Adrenal gland (tissue), 12 donors: ENCODE results near the gene BRIP1. TPM values are rescaled to one million over a fixed set of nuclear protein-coding genes. Genes with fewer than 3 reads are reported as not detected.

Source experiments
- DNase-seq, 7 donors: peaks; one replicate each; pipeline ENCODE4 v3.0.0-alpha.2; 2019 to 2020
- H3K27ac ChIP-seq, 5 donors: fragments of 200-600 bp; sonication (generic) in 4 of 5; 1 replicate in 3 of 5; 2 replicates in 2 of 5; pipeline versions ENCODE4 v1.5.1 to v1.8.0; 2016 to 2020; ENCODE audit warnings: mild to moderate bottlenecking in 1 of 5
- H3K27me3 ChIP-seq: fragments of 200-600 bp; 2 replicates; pipeline ENCODE4 v1.8.0; 2021
- H3K36me3 ChIP-seq, 2 donors: fragments of 200-600 bp; replicated peaks in 1 of 2; 1 replicate in 1 of 2; 2 replicates in 1 of 2; pipeline versions ENCODE4 v1.5.1 to v1.8.0; 2018 to 2022
- H3K4me1 ChIP-seq, 2 donors: fragments of 200-600 bp; replicated peaks in 1 of 2; 1 replicate in 1 of 2; 2 replicates in 1 of 2; pipeline versions ENCODE4 v1.5.1 to v1.8.0; 2018 to 2021
- H3K4me3 ChIP-seq, 4 donors: fragments of 200-600 bp; sonication (generic) in 3 of 4; one replicate each; pipeline ENCODE4 v1.5.1; 2016 to 2018
- H3K9me3 ChIP-seq, 3 donors: fragments of 200-600 bp; sonication (generic) in 1 of 3; replicated peaks in 1 of 3; 1 replicate in 2 of 3; 2 replicates in 1 of 3; pipeline versions ENCODE4 v1.5.1 to v1.8.0; 2016 to 2021
- POLR2A ChIP-seq, 2 donors: fragments of 450-650 bp; IDR thresholded peaks; one replicate each; pipeline ENCODE4 v1.6.1; 2017; ENCODE audit warnings: antibody characterized with exemption in 2 of 2, mild to moderate bottlenecking in 2 of 2, moderate library complexity in 1 of 2
- WGBS, 4 donors: extraction: QIAGEN DNeasy Blood & Tissue Kit in 2 of 4; methylation state at CpG; one replicate each; pipeline versions ENCODE4 v1.1.5 to v1.1.7; 2013 to 2017; 5-methylcytosine and 5-hydroxymethylcytosine counted together
- intact Hi-C, 2 donors: fragments of 100-400 bp; cut with DNase I; formaldehyde crosslinking; loops; one replicate each; pipeline versions ENCODE4 v1.14.1 to v1.15.0; 2022 to 2023
- polyA plus RNA-seq, 3 donors: library from polyadenylated mRNA; stranded (reverse); fragments of 200-250 nt in 2 of 3; fragments of 350-450 nt in 1 of 3; fragmentation: Illumina TruSeq in 1 of 3; extraction: RNeasy Lipid Tissue Mini Kit (QIAGEN cat#74804) in 1 of 3; gene quantifications; one replicate each; pipeline ENCODE4 v1.2.3, GENCODE V29; 2013 to 2014
- total RNA-seq, 9 donors: library from RNA; depleted of rRNA in 4 of 9; stranded (reverse); fragments of >200 nt in 4 of 9; fragments of 120-200 nt in 1 of 9; fragmentation: NEBNext Ultra II Directional in 1 of 9; extraction: Animal tissue kit (Norgen Biotek cat#: 25700) in 1 of 9; gene quantifications; one replicate each; pipeline versions ENCODE4 v1.1.0 to v1.2.4, GENCODE V29; 2013 to 2023
- TF ChIP-seq, protein P1 (sequence below), 6 experiments: fragments of 450-650 bp in 4 of 6; fragments of 200-600 bp in 2 of 6; sonication (generic) in 1 of 6; IDR thresholded peaks; 1 replicate in 5 of 6; 2 replicates in 1 of 6; pipeline versions ENCODE4 v1.5.1 to v1.8.0; 2016 to 2021; ENCODE audit warnings: antibody characterized with exemption in 6 of 6, mild to moderate bottlenecking in 2 of 6, moderate library complexity in 1 of 6
- donor health status: healthy with polysubstance abuse.
- donor health status: Bipolar disorder and iron deficiency.
- donor health status: DM: yes; HTN: yes; CAD: no.
- donor health status: DM: no; HTN: no; CAD: no.
- donor health status: DM: no; HTN: no; CAD: no.
- donor health status: DM: yes; HTN: yes; CAD: no.

Gene BRIP1
- total and polyA plus RNA-seq, 12 donors, result 0.06 to 6.9 (median 0.46) TPM

- Histone ChIP-seq H3K27ac (no peak overlapping the region), H3K27me3 (no peaks in the 10 kb centered on the region), H3K4me1 (no peaks in the 10 kb centered on the region), H3K36me3 (no peaks in the 10 kb centered on the region), H3K4me3 (no peak overlapping the region), H3K9me3 (no peaks in the 10 kb centered on the region)
- no peak for DNase-seq
- intact Hi-C loops, result no loop called here
- no peak for TF ChIP-seq POLR2A (IDR thresholded peaks at IDR 0.05)
- TF ChIP-seq, protein P1, sequence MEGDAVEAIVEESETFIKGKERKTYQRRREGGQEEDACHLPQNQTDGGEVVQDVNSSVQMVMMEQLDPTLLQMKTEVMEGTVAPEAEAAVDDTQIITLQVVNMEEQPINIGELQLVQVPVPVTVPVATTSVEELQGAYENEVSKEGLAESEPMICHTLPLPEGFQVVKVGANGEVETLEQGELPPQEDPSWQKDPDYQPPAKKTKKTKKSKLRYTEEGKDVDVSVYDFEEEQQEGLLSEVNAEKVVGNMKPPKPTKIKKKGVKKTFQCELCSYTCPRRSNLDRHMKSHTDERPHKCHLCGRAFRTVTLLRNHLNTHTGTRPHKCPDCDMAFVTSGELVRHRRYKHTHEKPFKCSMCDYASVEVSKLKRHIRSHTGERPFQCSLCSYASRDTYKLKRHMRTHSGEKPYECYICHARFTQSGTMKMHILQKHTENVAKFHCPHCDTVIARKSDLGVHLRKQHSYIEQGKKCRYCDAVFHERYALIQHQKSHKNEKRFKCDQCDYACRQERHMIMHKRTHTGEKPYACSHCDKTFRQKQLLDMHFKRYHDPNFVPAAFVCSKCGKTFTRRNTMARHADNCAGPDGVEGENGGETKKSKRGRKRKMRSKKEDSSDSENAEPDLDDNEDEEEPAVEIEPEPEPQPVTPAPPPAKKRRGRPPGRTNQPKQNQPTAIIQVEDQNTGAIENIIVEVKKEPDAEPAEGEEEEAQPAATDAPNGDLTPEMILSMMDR (IDR thresholded peaks at IDR 0.05), result no peak
- 89 to 99% (median 97%) methylated on average over 2 of the region's 2 CpGs for WGBS, 4 donors
Observed at GRCh38 chr17:61726977-61727376, 136.4 kb downstream of the BRIP1 start.

DNA sequence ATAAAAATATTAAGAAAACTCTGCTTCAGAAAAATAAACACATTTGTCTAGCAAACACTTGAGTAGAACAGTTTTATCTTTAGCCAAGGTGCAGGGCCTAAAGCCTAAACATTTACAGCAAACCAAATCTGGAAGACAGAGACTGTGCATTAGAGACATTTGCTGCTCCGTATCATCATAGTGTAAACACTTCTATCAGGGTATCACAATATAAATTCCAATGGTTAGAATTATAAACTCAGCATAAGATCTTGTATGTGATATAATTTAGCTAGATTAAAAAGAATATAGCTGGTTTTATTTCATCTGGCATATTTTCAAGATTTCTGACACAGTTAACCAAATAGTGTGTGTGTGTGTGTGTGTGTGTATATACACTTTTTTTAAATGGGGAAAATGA is 138.6 kb downstream of the BRIP1 start:
- H3K4me1 ChIP-seq, result no peaks in the 10 kb centered on the region
- H3K9me3 ChIP-seq, result no peaks in the 10 kb centered on the region
- no peak overlapping the region for H3K27ac ChIP-seq
- TF ChIP-seq, protein P1 (IDR thresholded peaks at IDR 0.05), result no peak
- TF ChIP-seq POLR2A (IDR thresholded peaks at IDR 0.05), result no peak
- WGBS, 4 donors, result 95 to 100% (median 96%) methylated on average over 1 of the region's 1 CpG
- H3K4me3 ChIP-seq, result no peak overlapping the region
- DNase-seq, result no peak
- intact Hi-C loops, result no loop called here
- H3K27me3 ChIP-seq, result no peaks in the 10 kb centered on the region
- H3K36me3 ChIP-seq, result no peaks in the 10 kb centered on the region

GRCh38 chr17:61723914-61724313 is 139.4 kb downstream of the BRIP1 start:
- no peak overlapping the region for H3K4me3 ChIP-seq
- no peak for DNase-seq
- H3K9me3 ChIP-seq, result no peaks in the 10 kb centered on the region
- H3K36me3 ChIP-seq, result no peaks in the 10 kb centered on the region
- TF ChIP-seq, protein P1 (IDR thresholded peaks at IDR 0.05), result no peak
- no peak for TF ChIP-seq POLR2A (IDR thresholded peaks at IDR 0.05)
- intact Hi-C loops, result no loop called here
- H3K4me1 ChIP-seq, result no peaks in the 10 kb centered on the region
- WGBS, 4 donors, result 91 to 100% (median 95%) methylated on average over 1 of the region's 1 CpG
- H3K27ac ChIP-seq, result no peak overlapping the region
- H3K27me3 ChIP-seq, result no peaks in the 10 kb centered on the region

DNA sequence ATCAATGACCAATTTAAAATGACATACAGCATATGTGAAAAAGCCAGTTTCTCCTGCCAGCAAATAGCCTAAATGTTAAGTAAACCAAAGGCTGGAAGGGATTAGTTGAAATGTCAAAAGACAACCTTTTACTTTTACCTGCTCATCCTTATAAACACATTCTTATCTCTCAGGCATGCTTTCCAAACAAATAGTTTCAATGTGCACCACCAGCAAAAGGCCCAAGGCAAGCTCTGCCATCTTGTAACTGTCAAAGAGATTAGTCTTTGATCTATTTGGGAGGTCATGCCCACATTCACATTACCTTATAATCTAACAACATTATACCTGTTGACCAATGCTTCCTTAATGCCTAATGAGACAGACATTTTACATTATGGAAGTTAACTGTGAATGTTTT is 140.1 kb downstream of the BRIP1 start:
- H3K4me1 ChIP-seq, result no peaks in the 10 kb centered on the region
- H3K9me3 ChIP-seq, result no peaks in the 10 kb centered on the region
- no peaks in the 10 kb centered on the region for H3K27me3 ChIP-seq
- H3K4me3 ChIP-seq, result no peak overlapping the region
- no peak overlapping the region for H3K27ac ChIP-seq
- TF ChIP-seq, protein P1 (IDR thresholded peaks at IDR 0.05), result no peak
- no peak for TF ChIP-seq POLR2A (IDR thresholded peaks at IDR 0.05)
- DNase-seq, result no peak
- intact Hi-C loops, result no loop called here
- no peaks in the 10 kb centered on the region for H3K36me3 ChIP-seq
